HG03060 (cell line): Measurements from ENCODE around the gene ING4.

Experiments used
- ATAC-seq: cut with Tn5 transposase; IDR thresholded peaks from one replicate; pipeline ENCODE4 v1.9.1; 2021; ENCODE audit warnings: low read depth, moderate number of reproducible peaks; ENCODE audit not compliant: unreplicated experiment

ING4 gene

GRCh38 chr12:6640497-6640896, 22.4 kb downstream of the ING4 start:
- no peak for ATAC-seq

- no peak for ATAC-seq
Measured at GRCh38 chr12:6639151-6639801, 23.6 kb downstream of the ING4 start.

- no peak for ATAC-seq
Measured at GRCh38 chr12:6638305-6638704, 24.6 kb downstream of the ING4 start.

GRCh38 chr12:6635856-6636531, 26.9 kb downstream of the ING4 start, which contains the start of gene LPAR5:
TSS of gene LPAR5 (minus strand) at chr12:6635959. CDS start at chr12:6621248, 14,711 bp downstream.
- peak; percentile 5 for ATAC-seq

- ATAC-seq, result peak; percentile 39
Measured at GRCh38 chr12:6635375-6635855, 27.5 kb downstream of the ING4 start.

GRCh38 chr12:6632026-6632983, 30.6 kb downstream of the ING4 start:
- no peak for ATAC-seq

GRCh38 chr12:6631549-6631961, 31.4 kb downstream of the ING4 start:
- ATAC-seq, result no peak

- ATAC-seq, result no peak
Measured at GRCh38 chr12:6630736-6631135, 32.2 kb downstream of the ING4 start.

- no peak for ATAC-seq
Measured at GRCh38 chr12:6627616-6628015, 35.3 kb downstream of the ING4 start.

GRCh38 chr12:6626654-6627283, 36.1 kb downstream of the ING4 start:
- ATAC-seq, result no peak

- ATAC-seq, result no peak
Measured at GRCh38 chr12:6620885-6621274, 42.0 kb downstream of the ING4 start.

GRCh38 chr12:6620137-6620884, 42.6 kb downstream of the ING4 start:
- ATAC-seq, result no peak

GRCh38 chr12:6618483-6619225, 44.3 kb downstream of the ING4 start:
- ATAC-seq, result no peak

GRCh38 chr12:6615802-6616201, 47.1 kb downstream of the ING4 start:
- no peak for ATAC-seq

GRCh38 chr12:6614513-6615172, 48.3 kb downstream of the ING4 start:
- ATAC-seq, result no peak

- no peak for ATAC-seq
Measured at GRCh38 chr12:6613776-6614512, 49.0 kb downstream of the ING4 start.

GRCh38 chr12:6613015-6613775, 49.7 kb downstream of the ING4 start:
- ATAC-seq, result no peak
